Occipital lobe (tissue), 2 donors: Measurements from ENCODE around the gene TSPAN2. TPM values are rescaled to one million over a fixed set of nuclear protein-coding genes. Genes with fewer than 3 reads are reported as not detected.

ENCODE experiments used
- DNase-seq: peaks from one replicate; lab custom pipeline; 2025; lab: John Stamatoyannopoulos, UW
- total RNA-seq: library from RNA; depleted of rRNA; stranded (reverse); fragments of >200 nt; gene quantifications from one replicate; pipeline ENCODE4 v1.2.3, GENCODE V29; 2014

The TSPAN2 gene
- total RNA-seq, 1 donor from 2014 or later: 28.5 TPM

- DNase-seq: no peak
These were observed 12.9 kb downstream of the TSPAN2 start for GRCh38 chr1:115076384-115076915.

GRCh38 chr1:115074839-115075534, 14.3 kb downstream of the TSPAN2 start:
- DNase-seq: no peak

- DNase-seq: no peak
These were observed 15.8 kb downstream of the TSPAN2 start for GRCh38 chr1:115073298-115074087.

- DNase-seq: no peak
These were observed 18.2 kb downstream of the TSPAN2 start for GRCh38 chr1:115071012-115071664.

GRCh38 chr1:115069659-115070308, 19.5 kb downstream of the TSPAN2 start:
- no peak for DNase-seq

- no peak for DNase-seq
These were observed 20.3 kb downstream of the TSPAN2 start for GRCh38 chr1:115068826-115069585.

- DNase-seq: no peak
These were observed 22.0 kb downstream of the TSPAN2 start for GRCh38 chr1:115067161-115067859.

- DNase-seq: no peak
These were observed 24.3 kb downstream of the TSPAN2 start for GRCh38 chr1:115065021-115065420.

- no peak for DNase-seq
These were observed 24.8 kb downstream of the TSPAN2 start for GRCh38 chr1:115064461-115064860.

- DNase-seq: no peak
These were observed 25.9 kb downstream of the TSPAN2 start for GRCh38 chr1:115063228-115063901.

GRCh38 chr1:115062542-115063004, 26.7 kb downstream of the TSPAN2 start:
- no peak for DNase-seq

- no peak for DNase-seq
These were observed 28.8 kb downstream of the TSPAN2 start for GRCh38 chr1:115060501-115060900.

GRCh38 chr1:115059316-115059715, 30.0 kb downstream of the TSPAN2 start:
- no peak for DNase-seq

GRCh38 chr1:115057661-115058254, 31.5 kb downstream of the TSPAN2 start:
- DNase-seq: no peak

GRCh38 chr1:115056395-115056798, 32.9 kb downstream of the TSPAN2 start:
- DNase-seq: no peak

- no peak for DNase-seq
These were observed 36.7 kb downstream of the TSPAN2 start for GRCh38 chr1:115052454-115053083.

GRCh38 chr1:115051850-115052249, 37.5 kb downstream of the TSPAN2 start:
- no peak for DNase-seq

- no peak for DNase-seq
These were observed 42.6 kb downstream of the TSPAN2 start for GRCh38 chr1:115046751-115047150.

GRCh38 chr1:115041654-115042053, 47.6 kb downstream of the TSPAN2 start:
- no peak for DNase-seq
